IPS DF 19.7 (cell line): ENCODE results near the gene CEP170B.
"Not testable (repeated sequence)": the region's sequence is repeated elsewhere in the genome, so short reads cannot be mapped to it uniquely, and the experiment has no call there.

ENCODE experiments used
- DNase-seq: peaks from one replicate; pipeline ENCODE4 v3.0.0-alpha.2; 2013; ENCODE audit warnings: low read depth, low spot score

The CEP170B gene

DNA sequence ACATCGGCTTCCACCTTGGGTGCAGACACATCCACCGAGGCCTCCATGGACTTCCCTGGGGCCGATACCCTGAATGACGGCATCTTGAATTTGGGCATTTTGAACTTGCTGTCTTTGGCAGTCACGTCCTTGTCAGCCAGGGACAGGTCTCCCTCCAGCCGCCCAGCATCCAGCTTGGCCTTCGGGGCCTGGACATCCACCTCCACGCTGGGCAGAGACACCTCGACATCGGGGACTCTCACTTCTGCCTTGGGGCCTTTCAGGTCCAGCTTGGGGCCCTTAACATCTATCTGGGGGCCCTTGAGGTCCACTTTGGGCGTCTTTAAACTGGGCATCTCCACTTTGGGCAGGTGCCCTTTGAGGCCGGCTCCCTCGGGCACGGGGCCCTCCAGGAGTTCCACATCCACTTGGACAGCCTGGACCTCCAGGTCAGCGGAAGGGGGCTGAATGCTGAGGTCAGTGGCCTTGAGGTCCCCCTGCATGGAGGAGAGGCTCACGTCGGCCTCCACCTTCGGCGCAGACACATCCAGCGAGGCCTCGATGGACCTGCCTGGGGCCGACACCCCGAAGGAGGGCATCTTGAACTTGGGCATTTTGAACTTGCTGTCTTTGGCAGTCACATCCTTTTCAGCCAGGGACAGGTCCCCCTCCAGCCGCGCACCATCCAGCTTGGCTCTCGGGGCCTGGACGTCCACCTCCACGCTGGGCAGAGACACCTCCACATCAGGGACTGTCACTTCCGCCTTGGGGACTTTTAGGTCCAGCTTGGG lies 79.6 kb downstream of the CEP170B start:
- DNase-seq: not testable (repeated sequence)

DNA sequence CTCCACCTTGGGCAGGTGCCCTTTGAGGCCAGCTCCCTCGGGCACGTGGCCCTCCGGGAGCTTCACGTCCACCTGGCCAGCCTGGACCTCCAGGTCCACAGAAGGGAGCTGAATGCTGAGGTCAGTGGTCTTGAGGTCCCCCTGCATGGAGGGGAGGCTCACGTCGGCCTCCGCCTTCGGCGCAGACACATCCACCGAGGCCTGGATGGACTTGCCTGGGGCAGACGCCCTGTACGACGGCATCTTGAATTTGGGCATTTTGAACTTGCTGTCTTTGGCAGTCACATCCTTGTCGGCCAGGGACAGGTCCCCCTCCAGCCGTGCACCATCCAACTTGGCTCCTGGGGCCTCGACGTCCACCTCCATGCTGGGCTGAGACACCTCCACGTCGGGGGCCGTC lies 80.2 kb downstream of the CEP170B start:
- not testable (repeated sequence) for DNase-seq
